ENCODE data around the gene TMEM91. TPM values are rescaled to one million over a fixed set of nuclear protein-coding genes. Genes with fewer than 3 reads are reported as not detected.

The TMEM91 gene
- total RNA-seq, 1 experiment from 2014 or later, result 5.3 TPM

DNA sequence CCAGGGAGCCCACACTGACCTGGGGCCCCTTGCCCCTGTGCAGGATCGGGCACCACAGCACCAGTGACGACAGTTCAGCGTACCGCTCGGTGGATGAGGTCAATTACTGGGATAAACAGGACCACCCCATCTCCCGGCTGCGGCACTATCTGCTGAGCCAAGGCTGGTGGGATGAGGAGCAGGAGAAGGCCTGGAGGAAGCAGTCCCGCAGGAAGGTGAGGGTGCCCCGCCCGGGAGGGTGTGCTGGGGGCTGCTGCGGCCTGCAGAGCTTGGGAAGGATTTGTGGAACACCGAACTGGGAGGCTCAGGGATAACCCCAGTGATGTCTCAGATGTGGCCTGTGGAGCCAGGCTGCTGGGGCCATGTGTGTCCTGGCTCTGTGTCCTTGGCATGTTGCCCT, 46.6 kb downstream of the TMEM91 start:
- CTCF ChIA-PET, result interaction anchor here (1.6 kb wide), 1 partner anchor 13 kb away, joined by 3 read pairs; no protein-coding TSS in a partner anchor

DNA sequence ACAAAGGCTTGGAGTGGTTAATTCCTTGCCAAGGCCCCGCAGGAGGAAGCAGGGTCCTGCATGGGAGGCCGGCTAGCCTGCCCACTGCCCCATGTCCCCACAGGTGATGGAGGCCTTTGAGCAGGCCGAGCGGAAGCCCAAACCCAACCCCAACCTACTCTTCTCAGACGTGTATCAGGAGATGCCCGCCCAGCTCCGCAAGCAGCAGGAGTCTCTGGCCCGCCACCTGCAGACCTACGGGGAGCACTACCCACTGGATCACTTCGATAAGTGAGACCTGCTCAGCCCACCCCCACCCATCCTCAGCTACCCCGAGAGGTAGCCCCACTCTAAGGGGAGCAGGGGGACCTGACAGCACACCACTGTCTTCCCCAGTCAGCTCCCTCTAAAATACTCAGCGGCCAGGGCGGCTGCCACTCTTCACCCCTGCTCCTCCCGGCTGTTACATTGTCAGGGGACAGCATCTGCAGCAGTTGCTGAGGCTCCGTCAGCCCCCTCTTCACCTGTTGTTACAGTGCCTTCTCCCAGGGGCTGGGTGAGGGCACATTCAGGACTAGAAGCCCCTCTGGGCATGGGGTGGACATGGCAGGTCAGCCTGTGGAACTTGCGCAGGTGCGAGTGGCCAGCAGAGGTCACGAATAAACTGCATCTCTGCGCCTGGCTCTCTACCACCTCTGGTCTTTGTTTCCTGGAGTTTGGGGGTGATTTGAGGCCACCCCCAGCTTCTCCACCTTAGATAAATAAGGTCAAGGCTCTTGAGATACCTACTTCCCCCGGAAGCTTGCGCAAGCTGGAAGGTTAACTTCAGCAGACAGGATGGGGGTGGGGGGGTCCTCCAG, 48.2 kb downstream of the TMEM91 start:
- Mint-ChIP-seq H3K4me1 (peaks cover 21% of the 10 kb centered on the region), H3K36me3 (peaks cover 3% of the 10 kb centered on the region; the same call in 1 of the 2 replicates)
- CTCF ChIA-PET, result interaction anchor here (0.6 to 2.0 kb wide), 3 partner anchors 11 to 25 kb away, joined by 3 to 6 read pairs (median 3); no protein-coding TSS in a partner anchor

More for the DNA sequence above, 46.6 kb downstream of the TMEM91 start:
- Mint-ChIP-seq H3K9me3 (no peaks in the 10 kb centered on the region), H3K4me1 (peaks cover 9% of the 10 kb centered on the region), H3K27ac (no peak overlapping the region), H3K27me3 (ENCODE audit: low read depth) (no peaks in the 10 kb centered on the region), H3K36me3 (peaks cover 9% of the 10 kb centered on the region), H3K4me3 (no peak overlapping the region)
- ATAC-seq (no peak), DNase-seq (ENCODE audit: low spot score) (no peak)
- TF ChIP-seq PRRX2 (CRISPR knock-in tag; IDR thresholded peaks at IDR 0.05) (no peak), MXD4 (CRISPR knock-in tag; IDR thresholded peaks at IDR 0.05; ENCODE audit: borderline replicate concordance) (no peak), EMX1 (CRISPR knock-in tag; IDR thresholded peaks at IDR 0.05) (no peak), MYBL2 (CRISPR knock-in tag; IDR thresholded peaks at IDR 0.05) (no peak), CREM (CRISPR knock-in tag; IDR thresholded peaks at IDR 0.05) (no peak), FOXK1 (CRISPR knock-in tag; IDR thresholded peaks at IDR 0.05) (no peak), RORB (CRISPR knock-in tag; IDR thresholded peaks at IDR 0.05) (no peak)
- TF ChIP-seq, protein P1, sequence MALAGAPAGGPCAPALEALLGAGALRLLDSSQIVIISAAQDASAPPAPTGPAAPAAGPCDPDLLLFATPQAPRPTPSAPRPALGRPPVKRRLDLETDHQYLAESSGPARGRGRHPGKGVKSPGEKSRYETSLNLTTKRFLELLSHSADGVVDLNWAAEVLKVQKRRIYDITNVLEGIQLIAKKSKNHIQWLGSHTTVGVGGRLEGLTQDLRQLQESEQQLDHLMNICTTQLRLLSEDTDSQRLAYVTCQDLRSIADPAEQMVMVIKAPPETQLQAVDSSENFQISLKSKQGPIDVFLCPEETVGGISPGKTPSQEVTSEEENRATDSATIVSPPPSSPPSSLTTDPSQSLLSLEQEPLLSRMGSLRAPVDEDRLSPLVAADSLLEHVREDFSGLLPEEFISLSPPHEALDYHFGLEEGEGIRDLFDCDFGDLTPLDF (CRISPR knock-in tag; IDR thresholded peaks at IDR 0.05), result no peak
- TF ChIP-seq, protein P2, sequence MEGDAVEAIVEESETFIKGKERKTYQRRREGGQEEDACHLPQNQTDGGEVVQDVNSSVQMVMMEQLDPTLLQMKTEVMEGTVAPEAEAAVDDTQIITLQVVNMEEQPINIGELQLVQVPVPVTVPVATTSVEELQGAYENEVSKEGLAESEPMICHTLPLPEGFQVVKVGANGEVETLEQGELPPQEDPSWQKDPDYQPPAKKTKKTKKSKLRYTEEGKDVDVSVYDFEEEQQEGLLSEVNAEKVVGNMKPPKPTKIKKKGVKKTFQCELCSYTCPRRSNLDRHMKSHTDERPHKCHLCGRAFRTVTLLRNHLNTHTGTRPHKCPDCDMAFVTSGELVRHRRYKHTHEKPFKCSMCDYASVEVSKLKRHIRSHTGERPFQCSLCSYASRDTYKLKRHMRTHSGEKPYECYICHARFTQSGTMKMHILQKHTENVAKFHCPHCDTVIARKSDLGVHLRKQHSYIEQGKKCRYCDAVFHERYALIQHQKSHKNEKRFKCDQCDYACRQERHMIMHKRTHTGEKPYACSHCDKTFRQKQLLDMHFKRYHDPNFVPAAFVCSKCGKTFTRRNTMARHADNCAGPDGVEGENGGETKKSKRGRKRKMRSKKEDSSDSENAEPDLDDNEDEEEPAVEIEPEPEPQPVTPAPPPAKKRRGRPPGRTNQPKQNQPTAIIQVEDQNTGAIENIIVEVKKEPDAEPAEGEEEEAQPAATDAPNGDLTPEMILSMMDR (IDR thresholded peaks at IDR 0.05), result no peak
- POLR2A ChIA-PET, result no interaction called here

DNA sequence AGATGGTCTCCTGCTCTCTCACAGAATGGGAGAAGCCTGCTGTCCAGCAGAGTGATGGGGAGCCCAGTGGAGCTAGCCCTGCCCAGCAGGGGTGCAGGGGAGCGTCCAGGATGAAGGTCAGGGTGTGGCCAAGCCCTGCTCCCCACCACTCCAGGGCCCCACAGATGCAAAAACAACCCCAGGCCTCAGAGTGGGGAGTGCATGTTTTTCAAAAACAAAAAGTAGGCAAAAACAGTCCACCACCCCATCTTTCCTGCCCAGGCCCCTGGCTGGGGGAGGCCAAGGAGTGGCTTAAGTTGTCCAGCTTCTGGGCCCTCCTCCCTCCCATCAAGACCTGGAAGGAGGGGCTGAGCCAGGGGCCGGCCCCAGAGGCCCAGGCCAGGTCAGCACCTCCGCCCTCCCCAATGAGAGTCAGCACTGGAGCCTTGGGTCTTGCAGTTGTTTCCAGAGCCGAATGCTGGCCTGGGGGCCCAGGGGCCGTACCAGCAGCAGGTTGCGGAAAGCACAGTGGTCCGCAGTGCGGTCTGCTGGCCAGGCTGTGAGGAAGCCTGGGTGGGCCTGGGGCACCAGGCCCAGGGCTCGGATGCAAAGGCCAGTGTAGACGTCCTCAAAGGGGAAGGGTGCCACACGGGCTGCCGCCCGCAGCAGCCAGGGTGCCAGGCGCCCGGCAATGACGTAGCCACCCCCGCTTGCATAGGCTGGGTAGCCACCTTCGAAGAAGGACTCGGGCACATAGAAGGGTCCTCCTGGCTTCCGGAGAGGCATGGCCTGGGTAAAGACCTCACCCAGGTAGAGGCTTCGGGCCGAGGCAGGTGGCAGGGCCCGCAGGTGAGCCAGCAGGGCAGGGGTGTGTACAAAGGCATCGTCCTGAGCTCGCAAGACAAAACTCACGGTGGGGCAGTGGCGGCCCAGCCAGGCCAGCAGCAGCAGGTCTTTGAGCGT, 49.1 kb downstream of the TMEM91 start:
- Mint-ChIP-seq H3K4me3 (no peak overlapping the region), H3K9me3 (no peaks in the 10 kb centered on the region), H3K4me1 (peaks cover 21% of the 10 kb centered on the region), H3K27ac (no peak overlapping the region), H3K36me3 (peaks cover 3% of the 10 kb centered on the region; the same call in 1 of the 2 replicates), H3K27me3 (ENCODE audit: low read depth) (no peaks in the 10 kb centered on the region)
- ChIA-PET POLR2A (interaction anchor here (4.2 kb wide), 1 partner anchor 14 kb away, joined by 31 read pairs; the partner anchor contains the start of gene DMAC2), CTCF (interaction anchor here (1.5 to 3.9 kb wide), 3 partner anchors 17 to 73 kb away, joined by 6 to 17 read pairs (median 6); no protein-coding TSS in a partner anchor)
- ATAC-seq (no peak), DNase-seq (ENCODE audit: low spot score) (no peak)
- TF ChIP-seq, protein P3, sequence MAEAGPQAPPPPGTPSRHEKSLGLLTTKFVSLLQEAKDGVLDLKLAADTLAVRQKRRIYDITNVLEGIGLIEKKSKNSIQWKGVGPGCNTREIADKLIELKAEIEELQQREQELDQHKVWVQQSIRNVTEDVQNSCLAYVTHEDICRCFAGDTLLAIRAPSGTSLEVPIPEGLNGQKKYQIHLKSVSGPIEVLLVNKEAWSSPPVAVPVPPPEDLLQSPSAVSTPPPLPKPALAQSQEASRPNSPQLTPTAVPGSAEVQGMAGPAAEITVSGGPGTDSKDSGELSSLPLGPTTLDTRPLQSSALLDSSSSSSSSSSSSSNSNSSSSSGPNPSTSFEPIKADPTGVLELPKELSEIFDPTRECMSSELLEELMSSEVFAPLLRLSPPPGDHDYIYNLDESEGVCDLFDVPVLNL (CRISPR knock-in tag; IDR thresholded peaks at IDR 0.05; ENCODE audit: borderline replicate concordance, low read depth), result no peak
- TF ChIP-seq RORB (CRISPR knock-in tag; IDR thresholded peaks at IDR 0.05) (no peak), MYBL2 (CRISPR knock-in tag; IDR thresholded peaks at IDR 0.05) (no peak), SP1 (CRISPR knock-in tag; conservative IDR thresholded peaks at IDR 0.05) (no peak), OVOL2 (CRISPR knock-in tag; IDR thresholded peaks at IDR 0.05; ENCODE audit: borderline replicate concordance) (no peak), EMX1 (CRISPR knock-in tag; IDR thresholded peaks at IDR 0.05) (no peak), ESRRA (CRISPR knock-in tag; IDR thresholded peaks at IDR 0.05; ENCODE audit: borderline replicate concordance) (no peak), CREB1 (CRISPR knock-in tag; IDR thresholded peaks at IDR 0.05) (no peak)
- TF ChIP-seq, protein P4, sequence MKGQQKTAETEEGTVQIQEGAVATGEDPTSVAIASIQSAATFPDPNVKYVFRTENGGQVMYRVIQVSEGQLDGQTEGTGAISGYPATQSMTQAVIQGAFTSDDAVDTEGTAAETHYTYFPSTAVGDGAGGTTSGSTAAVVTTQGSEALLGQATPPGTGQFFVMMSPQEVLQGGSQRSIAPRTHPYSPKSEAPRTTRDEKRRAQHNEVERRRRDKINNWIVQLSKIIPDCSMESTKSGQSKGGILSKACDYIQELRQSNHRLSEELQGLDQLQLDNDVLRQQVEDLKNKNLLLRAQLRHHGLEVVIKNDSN (CRISPR knock-in tag; IDR thresholded peaks at IDR 0.05), result no peak

More for the DNA sequence above, 48.2 kb downstream of the TMEM91 start:
- Mint-ChIP-seq H3K9me3 (no peaks in the 10 kb centered on the region), H3K27ac (no peak overlapping the region), H3K27me3 (ENCODE audit: low read depth) (no peaks in the 10 kb centered on the region), H3K4me3 (no peak overlapping the region)
- POLR2A ChIA-PET, result no interaction called here
- TF ChIP-seq NFE2L1 (CRISPR knock-in tag; IDR thresholded peaks at IDR 0.05) (no peak), CREB1 (CRISPR knock-in tag; IDR thresholded peaks at IDR 0.05) (no peak), FOXP1 (CRISPR knock-in tag; IDR thresholded peaks at IDR 0.05; ENCODE audit: borderline replicate concordance) (no peak), ZNF219 (CRISPR knock-in tag; IDR thresholded peaks at IDR 0.05; ENCODE audit: borderline replicate concordance) (no peak), SMAD4 (CRISPR knock-in tag; IDR thresholded peaks at IDR 0.05) (no peak), ZNF263 (CRISPR knock-in tag; IDR thresholded peaks at IDR 0.05; ENCODE audit: low read depth) (no peak), HMGA2 (CRISPR knock-in tag; IDR thresholded peaks at IDR 0.05) (no peak), TEAD1 (CRISPR knock-in tag; IDR thresholded peaks at IDR 0.05) (no peak)
- TF ChIP-seq, protein P5, sequence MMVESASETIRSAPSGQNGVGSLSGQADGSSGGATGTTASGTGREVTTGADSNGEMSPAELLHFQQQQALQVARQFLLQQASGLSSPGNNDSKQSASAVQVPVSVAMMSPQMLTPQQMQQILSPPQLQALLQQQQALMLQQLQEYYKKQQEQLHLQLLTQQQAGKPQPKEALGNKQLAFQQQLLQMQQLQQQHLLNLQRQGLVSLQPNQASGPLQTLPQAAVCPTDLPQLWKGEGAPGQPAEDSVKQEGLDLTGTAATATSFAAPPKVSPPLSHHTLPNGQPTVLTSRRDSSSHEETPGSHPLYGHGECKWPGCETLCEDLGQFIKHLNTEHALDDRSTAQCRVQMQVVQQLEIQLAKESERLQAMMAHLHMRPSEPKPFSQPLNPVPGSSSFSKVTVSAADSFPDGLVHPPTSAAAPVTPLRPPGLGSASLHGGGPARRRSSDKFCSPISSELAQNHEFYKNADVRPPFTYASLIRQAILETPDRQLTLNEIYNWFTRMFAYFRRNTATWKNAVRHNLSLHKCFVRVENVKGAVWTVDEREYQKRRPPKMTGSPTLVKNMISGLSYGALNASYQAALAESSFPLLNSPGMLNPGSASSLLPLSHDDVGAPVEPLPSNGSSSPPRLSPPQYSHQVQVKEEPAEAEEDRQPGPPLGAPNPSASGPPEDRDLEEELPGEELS (CRISPR knock-in tag; IDR thresholded peaks at IDR 0.05), result no peak
- no peak for ATAC-seq
- DNase-seq (ENCODE audit: low spot score), result no peak

Data from WTC11 (cell line).